Measurements from ENCODE around the gene DDX1.

- TF ChIP-seq POLR2A (IDR thresholded peaks at IDR 0.05) (no peak), CTCF (IDR thresholded peaks at IDR 0.05) (no peak)
Measured at GRCh38 chr2:15610430-15610952, 18.8 kb downstream of the DDX1 start.
